PC-3 (cell line): ENCODE results near the gene DST. TPM values are rescaled to one million over a fixed set of nuclear protein-coding genes. Genes with fewer than 3 reads are reported as not detected.

ENCODE experiments used
- ATAC-seq: fragments of 200-7000 bp; cut with Tn5 transposase; 2 replicates; pipeline ENCODE4 v1.9.1; 2020; ENCODE audit warnings: mild to moderate bottlenecking, moderate library complexity
- BruUV-seq: library from RNA; stranded (reverse); fragments of 400-500 nt; replicated peaks from 2 replicates; lab custom pipeline; 2021; lab: Mats Ljungman, UMichigan
- CTCF ChIA-PET: fragments of 300-600 bp; sonication (Branson Sonifier 250); formaldehyde crosslinking; loops from one replicate; lab custom pipeline; 2022; ENCODE audit warnings: antibody characterized with exemption; lab: Charles Lee
- POLR2A ChIA-PET: fragments of 300-600 bp; sonication (Branson Sonifier 250); formaldehyde crosslinking; loops from one replicate; lab custom pipeline; 2022; ENCODE audit warnings: antibody characterized with exemption; ENCODE audit not compliant: unreplicated experiment; lab: Charles Lee
- DNase-seq: peaks from one replicate; pipeline ENCODE4 v3.0.0-alpha.2; 2015
- H2AFZ ChIP-seq: fragments of 300-600 bp; sonication (generic); 2 replicates; pipeline ENCODE4 v1.6.0; 2016; ENCODE audit warnings: antibody characterized with exemption, low read length
- H3F3A ChIP-seq: fragments of 300-600 bp; sonication (generic); one replicate; pipeline ENCODE4 v1.6.0; 2017; ENCODE audit warnings: antibody characterized with exemption, low read length, control low read depth, mild to moderate bottlenecking; ENCODE audit not compliant: unreplicated experiment
- H3K27ac ChIP-seq: fragments of 300-600 bp; sonication (generic); 2 replicates; pipeline ENCODE4 v1.5.1; 2016; ENCODE audit warnings: mild to moderate bottlenecking, low read length
- H3K27me3 ChIP-seq: fragments of 300-600 bp; sonication (generic); 2 replicates; pipeline ENCODE4 v1.6.1; 2016; ENCODE audit warnings: low read length, mixed read lengths
- H3K36me3 ChIP-seq: fragments of 300-600 bp; sonication (generic); 2 replicates; pipeline ENCODE4 v1.6.1; 2016; ENCODE audit warnings: low read depth, mixed run types, low read length, mixed read lengths
- H3K4me1 ChIP-seq: fragments of 300-600 bp; sonication (generic); 2 replicates; pipeline ENCODE4 v1.5.1; 2016; ENCODE audit warnings: low read length; ENCODE audit not compliant: insufficient read depth
- H3K4me2 ChIP-seq: fragments of 300-600 bp; sonication (generic); 2 replicates; pipeline ENCODE4 v1.6.0; 2016; ENCODE audit warnings: low read length
- H3K4me3 ChIP-seq: fragments of 300-600 bp; sonication (generic); 2 replicates; pipeline ENCODE4 v1.5.1; 2016; ENCODE audit warnings: mild to moderate bottlenecking, low read length, mixed read lengths
- H3K79me2 ChIP-seq: fragments of 300-600 bp; sonication (generic); 2 replicates; pipeline ENCODE4 v1.6.1; 2017; ENCODE audit warnings: low read length, mixed read lengths
- H3K9ac ChIP-seq: fragments of 300-600 bp; sonication (generic); 2 replicates; pipeline ENCODE4 v1.6.0; 2016; ENCODE audit warnings: mild to moderate bottlenecking, low read length
- H3K9me2 ChIP-seq: fragments of 300-600 bp; sonication (generic); replicated peaks from 2 replicates; pipeline ENCODE4 v1.6.1; 2016; ENCODE audit warnings: mixed run types, low read length, mixed read lengths
- H3K9me3 ChIP-seq: fragments of 300-600 bp; sonication (generic); 2 replicates; pipeline ENCODE4 v1.6.1; 2016; ENCODE audit warnings: low read length, mixed read lengths
- H4K20me1 ChIP-seq: fragments of 300-600 bp; sonication (generic); 2 replicates; pipeline ENCODE4 v1.6.1; 2016; ENCODE audit warnings: low read length, mixed read lengths
- EZH2 ChIP-seq: fragments of 300-600 bp; sonication (generic); IDR thresholded peaks from one replicate; pipeline ENCODE4 v1.6.1; 2017; ENCODE audit warnings: antibody characterized with exemption, mild to moderate bottlenecking, low read length; ENCODE audit not compliant: unreplicated experiment
- EZH2phosphoT487 ChIP-seq: fragments of 300-600 bp; sonication (generic); IDR thresholded peaks from 2 replicates; pipeline ENCODE4 v1.6.1; 2018; ENCODE audit warnings: mild to moderate bottlenecking, antibody characterized with exemption, low read length, borderline replicate concordance
- intact Hi-C: fragments of 100-400 bp; cut with micrococcal nuclease; formaldehyde crosslinking; loops from 2 replicates; pipeline ENCODE4 v1.9.0; 2023
- total RNA-seq: library from RNA; depleted of rRNA; stranded (reverse); fragments of >200 nt; gene quantifications from 2 replicates; pipeline ENCODE4 v1.2.3, GENCODE V29; 2014
- TF ChIP-seq, protein P1 (sequence below): fragments of 300-600 bp; sonication (generic); conservative IDR thresholded peaks from 2 replicates; pipeline ENCODE4 v1.5.1; 2017; ENCODE audit warnings: antibody characterized with exemption, low read depth, mild to moderate bottlenecking, low read length

DST gene
- total RNA-seq, 1 experiment from 2014 or later, result 81.5 TPM

DNA sequence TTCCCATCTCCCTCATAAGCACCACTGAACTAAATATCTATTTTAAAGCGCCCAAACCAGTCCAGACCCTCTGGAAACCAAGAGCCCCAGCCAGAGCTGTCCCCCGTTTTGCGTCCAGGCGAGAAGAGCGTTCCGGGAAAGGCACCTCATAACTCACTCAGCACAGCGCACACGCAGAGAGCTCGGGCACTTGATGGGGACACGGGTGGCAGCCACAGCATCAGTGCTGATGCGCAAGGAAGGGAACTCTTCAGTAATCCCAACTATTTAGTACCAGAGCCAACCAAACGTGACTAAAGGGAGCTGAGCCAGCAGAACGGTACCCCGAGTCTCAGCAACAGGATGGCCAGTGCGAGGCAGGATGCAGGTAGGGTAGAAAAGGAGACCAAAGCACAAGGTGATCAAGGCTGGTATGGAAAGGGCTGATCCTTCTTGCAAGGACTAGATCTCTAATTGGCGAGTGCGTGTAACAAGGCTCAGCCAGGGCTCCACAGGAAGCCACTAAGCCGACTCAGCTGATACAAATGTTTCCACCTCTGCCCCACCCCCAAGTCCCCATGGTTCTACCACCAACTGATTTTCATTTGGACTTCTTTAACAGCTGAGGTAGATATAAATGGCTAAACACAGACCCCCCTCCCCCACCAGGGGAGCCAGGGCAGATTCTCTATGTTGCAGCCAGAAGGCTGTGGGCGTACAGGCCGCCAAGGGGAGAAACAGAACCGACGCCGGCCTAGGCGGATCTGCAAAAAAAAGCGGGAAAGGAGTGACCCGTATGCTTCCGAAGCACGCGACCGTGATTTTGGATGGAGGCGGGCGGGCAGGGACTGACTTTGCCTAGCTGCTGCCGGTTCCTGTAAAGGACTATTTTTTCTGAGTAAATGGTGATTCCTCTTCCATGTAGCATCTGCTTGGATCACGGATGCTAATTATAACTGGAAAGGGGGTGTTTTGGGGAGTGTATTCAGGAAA is 211.8 kb downstream of the DST start:
- TF ChIP-seq EZH2 (no peak), EZH2phosphoT487 (no peak)
- TF ChIP-seq, protein P1, sequence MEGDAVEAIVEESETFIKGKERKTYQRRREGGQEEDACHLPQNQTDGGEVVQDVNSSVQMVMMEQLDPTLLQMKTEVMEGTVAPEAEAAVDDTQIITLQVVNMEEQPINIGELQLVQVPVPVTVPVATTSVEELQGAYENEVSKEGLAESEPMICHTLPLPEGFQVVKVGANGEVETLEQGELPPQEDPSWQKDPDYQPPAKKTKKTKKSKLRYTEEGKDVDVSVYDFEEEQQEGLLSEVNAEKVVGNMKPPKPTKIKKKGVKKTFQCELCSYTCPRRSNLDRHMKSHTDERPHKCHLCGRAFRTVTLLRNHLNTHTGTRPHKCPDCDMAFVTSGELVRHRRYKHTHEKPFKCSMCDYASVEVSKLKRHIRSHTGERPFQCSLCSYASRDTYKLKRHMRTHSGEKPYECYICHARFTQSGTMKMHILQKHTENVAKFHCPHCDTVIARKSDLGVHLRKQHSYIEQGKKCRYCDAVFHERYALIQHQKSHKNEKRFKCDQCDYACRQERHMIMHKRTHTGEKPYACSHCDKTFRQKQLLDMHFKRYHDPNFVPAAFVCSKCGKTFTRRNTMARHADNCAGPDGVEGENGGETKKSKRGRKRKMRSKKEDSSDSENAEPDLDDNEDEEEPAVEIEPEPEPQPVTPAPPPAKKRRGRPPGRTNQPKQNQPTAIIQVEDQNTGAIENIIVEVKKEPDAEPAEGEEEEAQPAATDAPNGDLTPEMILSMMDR, result no peak
- Histone ChIP-seq H3K9ac (no peak overlapping the region), H3K4me3 (no peak overlapping the region), H3K4me2 (no peak overlapping the region), H3K27ac (no peak overlapping the region), H3K36me3 (no peaks in the 10 kb centered on the region), H3F3A (no peaks in the 10 kb centered on the region), H3K9me2 (no peaks in the 10 kb centered on the region), H4K20me1 (no peaks in the 10 kb centered on the region), H3K4me1 (no peaks in the 10 kb centered on the region), H3K27me3 (no peaks in the 10 kb centered on the region), H2AFZ (no peak overlapping the region), H3K9me3 (no peaks in the 10 kb centered on the region), H3K79me2 (no peaks in the 10 kb centered on the region)
- POLR2A ChIA-PET, result no interaction called here
- no TSS peak for BruUV-seq
- CTCF ChIA-PET, result no interaction called here
- DNase-seq (no peak), ATAC-seq (no peak)
- intact Hi-C loops, result no loop called here

DNA sequence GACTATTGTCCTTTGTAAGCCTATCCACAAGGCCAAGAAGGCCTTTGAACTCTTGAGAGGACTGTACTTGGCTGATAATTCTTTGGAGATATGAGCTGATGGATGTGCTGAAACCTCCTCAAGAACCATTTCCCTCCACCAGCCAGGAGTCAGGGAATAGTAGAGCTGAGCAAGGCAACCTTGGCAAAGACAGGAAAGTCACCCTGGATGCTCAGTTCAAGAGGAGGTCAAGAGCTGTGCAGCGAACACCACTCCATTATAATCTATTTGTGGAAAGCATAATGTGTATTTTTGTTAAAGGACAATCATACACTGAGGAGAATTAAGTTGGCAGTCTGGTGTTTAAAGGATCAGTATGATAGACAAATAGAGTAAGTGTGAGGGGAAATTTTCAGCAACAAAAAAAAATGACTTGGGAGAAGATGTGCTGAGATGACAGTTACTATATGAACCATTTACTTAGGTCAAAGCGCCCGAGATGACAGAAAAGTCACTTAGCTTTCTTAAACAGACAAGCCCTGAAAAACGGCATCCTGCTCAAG is 218.1 kb downstream of the DST start:
- ChIA-PET CTCF (no interaction called here), POLR2A (no interaction called here)
- BruUV-seq, result no TSS peak
- H3F3A ChIP-seq, result no peaks in the 10 kb centered on the region
- H3K4me3 ChIP-seq, result no peak overlapping the region
- no peaks in the 10 kb centered on the region for H3K9me3 ChIP-seq
- H3K79me2 ChIP-seq, result no peaks in the 10 kb centered on the region
- no peak overlapping the region for H3K9ac ChIP-seq
- no peaks in the 10 kb centered on the region for H4K20me1 ChIP-seq
- H3K4me1 ChIP-seq, result no peaks in the 10 kb centered on the region
- H3K4me2 ChIP-seq, result no peak overlapping the region
- no peak for ATAC-seq
- H3K9me2 ChIP-seq, result no peaks in the 10 kb centered on the region
- TF ChIP-seq EZH2 (no peak), EZH2phosphoT487 (no peak)
- TF ChIP-seq, protein P1, result no peak
- no peaks in the 10 kb centered on the region for H3K27me3 ChIP-seq
- DNase-seq, result no peak
- no peak overlapping the region for H2AFZ ChIP-seq
- intact Hi-C loops, result no loop called here
- H3K36me3 ChIP-seq, result no peaks in the 10 kb centered on the region
- H3K27ac ChIP-seq, result no peak overlapping the region
